Prostate gland (tissue), 2 donors: ENCODE measurements around the gene NACA2.

Source experiments
- CTCF ChIP-seq, 4 experiments: fragments of 200-600 bp in 2 of 4; fragments of 450-650 bp in 2 of 4; sonication (generic) in 2 of 4; IDR thresholded peaks; 1 replicate in 3 of 4; 2 replicates in 1 of 4; pipeline ENCODE4 v1.5.1; 2016 to 2019; ENCODE audit warnings: antibody characterized with exemption in 4 of 4, mild to moderate bottlenecking in 2 of 4, moderate library complexity in 2 of 4
- POLR2A ChIP-seq: fragments of 450-650 bp; IDR thresholded peaks from one replicate; pipeline ENCODE4 v1.6.1; 2016; ENCODE audit warnings: antibody characterized with exemption, mild to moderate bottlenecking

- no peak for TF ChIP-seq CTCF (IDR thresholded peaks at IDR 0.05)
- TF ChIP-seq POLR2A: no peak
These were observed 12.4 kb downstream of the NACA2 start for GRCh38 chr17:61578645-61579044.
